Head of caudate nucleus (tissue), 42 donors: ENCODE measurements around the gene ST3GAL3.
A peak's percentile ranks its signal among the peaks of the same experiment; 100 is the strongest.
"Not testable (repeated sequence)": the region's sequence is repeated elsewhere in the genome, so short reads cannot be mapped to it uniquely, and the experiment has no call there.

ENCODE experiments used
- DNase-seq, 42 donors: peaks; one replicate each; pipeline versions ENCODE4 v3.0.0 to v3.0.0-alpha.2; 2020 to 2021; ENCODE audit warnings: mixed read lengths in 7 of 42
- intact Hi-C: fragments of 100-400 bp; cut with DNase I; formaldehyde crosslinking; loops from one replicate; pipeline ENCODE4 v1.15.0; 2022

ST3GAL3 gene

DNA sequence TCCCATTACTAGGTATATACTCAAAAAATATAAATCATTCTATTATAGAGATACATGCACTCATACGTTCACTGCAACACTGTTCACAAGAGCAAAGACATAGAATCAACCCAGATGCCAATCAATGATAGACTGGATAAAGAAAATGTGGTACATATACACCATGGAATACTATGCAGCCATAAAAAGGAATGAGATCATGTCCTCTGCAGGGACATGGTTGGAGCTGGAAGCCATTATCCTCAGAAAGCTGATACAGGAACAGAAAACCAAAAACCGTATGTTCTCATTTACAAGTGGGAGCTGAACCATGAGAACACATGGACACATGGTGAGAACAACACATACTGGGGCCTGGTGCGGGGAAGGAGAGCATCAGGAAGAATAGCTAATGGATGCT is 70.6 kb downstream of the ST3GAL3 start:
- intact Hi-C loops, DNase-seq: not testable (repeated sequence)

DNA sequence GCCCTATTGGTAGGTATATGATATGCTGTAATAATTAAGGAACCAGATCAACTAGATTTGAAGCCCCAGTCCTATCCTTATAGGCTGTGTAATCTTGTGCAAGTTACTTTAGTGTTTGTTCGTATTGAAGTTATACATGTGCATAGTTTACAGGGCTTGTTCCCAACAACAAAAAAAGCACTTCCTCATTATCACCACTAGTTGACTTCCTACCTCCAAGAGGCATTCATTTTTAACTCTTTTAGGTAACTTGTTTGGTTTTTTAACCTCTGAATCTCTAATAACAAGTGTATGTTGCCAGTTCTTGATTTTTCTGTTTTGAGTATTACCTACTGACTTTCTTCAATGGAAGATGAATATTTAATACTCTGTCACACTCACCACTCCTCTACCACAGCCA is 71.9 kb downstream of the ST3GAL3 start:
- DNase-seq: no peak
- intact Hi-C loops: no loop called here

DNA sequence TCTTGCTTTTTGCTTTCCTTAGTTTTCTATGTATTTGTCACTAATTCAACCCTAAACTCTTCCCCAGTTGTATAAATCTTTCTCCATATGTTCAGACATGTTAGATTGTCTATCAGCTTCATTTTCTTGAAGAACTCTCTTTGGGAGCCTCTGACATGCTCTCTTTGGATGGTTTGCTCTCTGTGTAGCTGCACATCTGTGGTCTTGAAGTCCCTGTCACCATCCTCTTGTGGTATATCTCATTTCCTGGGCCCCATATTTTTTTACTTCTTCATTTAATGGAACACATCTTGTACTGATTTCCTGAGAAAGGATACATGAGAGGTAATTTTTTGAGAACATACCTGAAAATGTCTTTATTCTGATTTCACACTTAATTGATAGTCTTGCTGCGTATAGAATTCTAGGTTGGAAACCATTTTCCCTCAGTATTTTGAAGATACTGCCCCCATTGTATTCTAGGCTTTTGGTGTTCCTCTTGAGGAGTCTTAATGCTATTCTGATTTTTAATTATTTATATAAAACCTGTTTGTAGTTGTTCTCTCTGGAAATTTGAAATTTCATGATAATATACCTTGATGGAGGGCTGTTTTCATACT is 72.6 kb downstream of the ST3GAL3 start:
- intact Hi-C loops: no loop called here
- DNase-seq: no peak

DNA sequence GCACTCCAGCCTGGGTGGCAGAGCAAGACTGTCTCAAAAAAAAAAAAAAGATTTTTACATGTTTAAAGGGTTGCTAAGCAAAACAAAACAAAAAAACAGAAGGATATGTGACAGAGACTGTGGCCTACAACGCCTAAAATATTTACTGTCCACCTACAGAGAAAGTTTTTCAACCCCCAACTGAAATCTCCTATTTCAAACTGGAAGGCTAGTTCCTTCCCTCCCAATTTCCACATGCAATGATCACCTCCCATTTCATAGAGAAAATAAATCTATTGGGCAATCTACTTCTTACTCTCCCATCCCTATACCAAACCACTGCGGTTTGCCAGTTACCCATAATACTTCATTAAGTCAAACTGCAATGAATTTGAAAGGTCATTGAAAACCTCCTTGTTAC is 74.2 kb downstream of the ST3GAL3 start:
- no peak for DNase-seq
- intact Hi-C loops: no loop called here

DNA sequence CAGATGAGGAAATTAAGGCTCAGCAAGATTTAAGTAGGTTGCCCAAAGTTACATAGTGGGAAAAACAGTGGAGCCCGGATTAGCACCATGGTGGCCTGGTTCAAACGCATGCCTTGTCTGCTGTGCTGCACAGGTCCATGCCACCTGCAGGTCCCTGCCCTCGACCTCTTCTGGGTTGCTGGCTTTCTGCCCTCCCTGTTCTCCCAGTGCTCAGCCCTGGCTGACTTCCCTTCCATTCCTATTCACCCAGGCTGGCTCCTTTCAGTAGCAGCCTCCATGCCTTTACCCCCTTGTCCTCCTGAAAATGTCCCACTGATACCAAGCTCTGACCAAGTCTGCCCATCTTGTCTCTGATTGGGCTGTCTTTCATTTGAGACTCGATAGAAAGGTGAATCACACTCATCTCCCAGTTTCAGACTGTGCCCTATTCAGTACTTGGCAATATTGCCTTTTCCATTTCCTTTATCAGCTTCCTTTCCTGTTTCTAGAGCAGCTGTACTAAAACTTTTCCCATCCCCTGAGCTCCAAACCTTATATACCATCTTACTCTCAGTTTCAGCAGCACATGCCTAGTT is 75.8 kb downstream of the ST3GAL3 start:
- no peak for DNase-seq
- intact Hi-C loops: no loop called here

DNA sequence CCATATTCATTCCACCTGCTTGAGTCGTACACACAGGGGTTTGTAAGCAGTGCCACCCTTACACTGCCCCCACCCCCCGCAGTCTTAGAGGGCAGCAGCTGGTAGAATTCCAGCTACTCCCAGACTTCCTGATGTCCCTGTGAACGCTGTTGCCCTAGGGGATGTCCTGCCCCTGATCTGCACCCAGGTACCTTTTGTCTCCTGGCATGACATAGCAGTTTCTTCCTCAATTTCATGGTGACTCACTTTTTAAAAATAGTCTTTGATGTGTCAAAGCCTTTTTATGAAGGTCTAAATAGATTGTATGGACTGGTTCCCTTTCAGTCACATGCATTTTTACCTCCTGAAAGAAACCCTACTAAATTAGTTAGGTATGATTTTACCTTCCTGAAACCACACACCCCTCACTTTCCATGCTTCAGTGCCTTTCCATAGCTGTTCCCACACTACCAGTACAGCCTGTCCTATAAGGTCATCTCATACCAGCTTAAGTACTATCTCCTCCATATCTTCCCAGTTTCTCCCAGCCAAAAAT is 76.4 kb downstream of the ST3GAL3 start:
- intact Hi-C loops: no loop called here
- no peak for DNase-seq

DNA sequence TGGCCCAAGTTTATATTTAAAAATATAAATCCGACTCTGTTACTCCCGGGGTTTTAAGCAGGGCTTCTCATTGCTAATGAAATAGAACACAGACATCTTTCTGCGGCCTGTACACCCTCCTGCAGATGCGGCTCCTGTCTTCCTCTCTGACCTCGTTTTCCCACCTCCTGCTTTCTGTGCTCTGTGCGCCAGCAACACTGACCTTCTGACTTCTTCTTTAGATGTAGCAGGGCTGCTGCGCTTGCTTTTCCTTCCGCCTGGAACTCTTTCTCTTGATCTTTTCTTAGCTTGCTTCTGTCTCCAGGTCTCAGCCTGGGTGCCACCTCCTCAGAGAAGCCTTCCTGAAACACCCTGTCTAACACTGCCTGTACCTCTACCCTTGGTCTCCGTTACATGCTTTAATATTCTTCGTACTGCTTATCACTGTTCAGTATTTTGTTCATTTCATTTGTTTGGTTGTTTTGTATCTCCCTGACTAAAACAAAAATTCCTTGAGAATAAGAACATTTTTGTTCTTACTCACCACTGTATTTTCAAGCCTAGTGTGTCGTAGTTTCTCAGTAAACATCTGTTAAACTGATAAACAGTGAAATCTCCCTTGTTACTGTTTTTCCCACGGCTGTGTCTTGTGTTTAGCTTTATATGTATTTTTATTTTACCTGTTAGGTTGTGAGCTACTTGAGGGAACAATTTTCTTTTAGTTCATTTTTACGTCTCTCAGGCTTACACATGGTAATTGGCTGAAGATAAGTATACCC is 79.0 kb downstream of the ST3GAL3 start:
- DNase-seq: no peak
- intact Hi-C loops: no loop called here

DNA sequence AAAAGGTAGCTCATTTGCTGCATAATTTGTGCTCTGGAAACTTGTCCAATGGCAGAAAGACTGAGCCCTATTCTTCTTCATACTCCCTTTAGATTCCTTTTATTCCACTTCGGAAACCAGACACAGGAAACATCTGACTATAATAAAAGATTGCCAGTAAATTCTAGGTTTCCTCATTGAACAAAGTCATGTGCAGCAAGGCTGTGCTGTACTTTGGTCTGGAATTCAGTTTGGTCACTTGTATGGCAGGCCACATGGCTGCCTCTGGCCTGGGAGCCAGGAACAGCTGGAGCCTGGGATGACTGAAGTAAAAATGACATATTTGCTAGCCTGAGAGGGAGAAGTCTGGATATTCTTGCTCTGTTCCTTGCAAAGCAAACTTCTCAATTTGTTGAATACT is 79.6 kb downstream of the ST3GAL3 start:
- DNase-seq: no peak
- intact Hi-C loops: no loop called here

DNA sequence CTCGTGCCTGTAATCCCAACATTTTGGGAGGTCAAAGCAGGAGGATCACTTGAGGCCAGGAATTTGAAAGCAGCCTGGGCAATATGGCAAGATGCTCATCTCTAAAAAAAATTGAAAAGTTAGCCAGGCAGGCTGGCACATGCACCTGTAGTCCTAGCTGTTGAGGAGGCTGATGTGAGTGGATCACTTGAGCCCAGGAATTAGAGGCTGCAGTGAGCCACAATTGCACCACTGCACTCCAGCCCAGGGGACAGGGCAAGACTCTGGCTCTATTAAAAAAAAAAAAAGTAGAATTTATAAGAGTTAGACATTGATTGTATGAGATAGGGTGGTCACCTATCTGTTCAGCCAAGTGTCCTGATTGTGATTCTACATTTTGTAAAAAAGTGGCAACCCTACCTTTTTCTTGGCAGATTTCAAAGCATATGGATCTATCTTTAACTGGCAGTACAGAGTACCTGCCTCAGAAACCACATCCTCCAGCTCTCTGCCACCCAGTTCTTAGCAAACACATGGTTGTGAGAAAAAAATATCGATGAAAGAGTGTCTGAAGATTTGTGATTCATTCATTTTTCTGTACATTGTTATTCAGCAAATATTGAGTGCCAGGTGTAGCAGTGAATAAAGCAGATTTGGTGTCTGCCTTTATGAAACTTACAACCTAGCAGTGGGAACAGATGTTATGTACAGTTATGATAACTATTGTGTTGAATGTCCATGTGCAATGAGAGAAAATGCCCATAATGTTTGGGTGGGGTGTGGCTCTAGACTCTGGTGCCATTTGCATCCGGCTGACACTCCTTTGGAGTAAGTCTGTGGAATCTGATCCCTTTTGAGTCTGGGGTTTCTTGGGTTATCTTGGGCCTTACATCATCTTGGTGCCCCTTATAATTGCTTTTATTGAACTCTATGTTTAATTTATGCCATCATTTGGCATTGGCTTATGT is 82.5 kb downstream of the ST3GAL3 start:
- intact Hi-C loops: no loop called here
- DNase-seq: no peak

DNA sequence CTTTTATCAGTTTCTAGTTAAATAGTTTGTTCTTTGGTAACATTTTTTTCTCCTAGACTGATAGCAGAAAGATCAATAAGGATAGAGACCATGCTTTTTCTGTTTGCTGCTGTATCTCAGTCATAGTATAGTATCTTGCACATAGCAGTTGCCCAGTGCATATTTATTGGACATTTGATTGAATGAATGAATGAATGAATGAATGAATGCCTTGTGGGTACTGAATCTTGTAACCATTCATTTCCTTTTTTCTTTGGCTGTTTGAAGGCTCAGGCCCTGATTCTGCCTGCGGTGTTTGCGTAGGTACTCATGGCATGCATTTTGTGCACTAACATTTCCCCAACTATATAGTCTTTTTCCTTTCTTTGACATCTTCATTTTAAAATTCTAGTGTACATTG is 83.9 kb downstream of the ST3GAL3 start:
- intact Hi-C loops: no loop called here

DNA sequence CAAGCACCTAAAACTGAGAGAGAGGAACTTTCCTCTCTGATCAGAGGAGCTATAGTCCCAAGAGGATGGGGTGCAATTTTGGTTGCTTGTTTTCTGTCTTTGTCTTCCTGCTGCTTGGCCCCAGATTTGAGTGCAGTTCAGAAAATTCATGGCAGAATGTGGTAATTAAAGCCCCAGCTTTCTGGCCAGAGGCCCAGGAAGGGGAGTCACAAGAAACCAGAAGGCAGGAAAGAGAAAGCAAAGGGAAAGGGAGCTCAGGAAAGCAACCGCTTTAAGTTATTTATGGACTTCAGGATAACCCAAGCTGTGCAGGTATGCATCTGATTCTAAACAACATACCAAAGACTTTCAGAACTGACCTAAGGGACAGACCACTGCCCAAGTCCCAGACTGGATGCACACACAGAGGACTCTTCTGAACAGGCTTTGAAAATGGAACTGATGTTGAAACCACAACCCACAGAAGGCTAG is 88.8 kb downstream of the ST3GAL3 start:
- peak in 15 of 42 donors; percentile 3 to 48 (median 20) for DNase-seq
- intact Hi-C loops: no loop called here

More for the DNA sequence above, 83.9 kb downstream of the ST3GAL3 start:
- no peak for DNase-seq

DNA sequence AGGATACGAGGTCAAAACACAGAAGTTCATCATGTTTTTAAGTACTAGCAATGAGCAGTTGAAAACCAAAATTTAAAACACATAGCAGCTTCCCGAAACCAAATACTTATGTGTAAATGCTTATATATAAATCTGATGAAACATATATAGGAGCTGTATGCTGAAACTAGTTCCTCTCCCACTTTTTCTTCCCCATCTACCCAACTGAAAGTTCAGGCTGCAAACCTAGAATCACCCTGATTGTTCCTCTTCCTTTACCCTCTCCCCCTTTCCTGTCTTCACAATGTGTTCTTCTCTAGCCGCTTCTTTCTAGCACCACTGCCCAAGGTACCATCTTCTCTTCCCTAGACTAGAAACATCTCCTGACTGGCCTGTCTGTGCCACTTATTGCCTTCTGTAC is 90.6 kb downstream of the ST3GAL3 start:
- no peak for DNase-seq
- intact Hi-C loops: no loop called here

DNA sequence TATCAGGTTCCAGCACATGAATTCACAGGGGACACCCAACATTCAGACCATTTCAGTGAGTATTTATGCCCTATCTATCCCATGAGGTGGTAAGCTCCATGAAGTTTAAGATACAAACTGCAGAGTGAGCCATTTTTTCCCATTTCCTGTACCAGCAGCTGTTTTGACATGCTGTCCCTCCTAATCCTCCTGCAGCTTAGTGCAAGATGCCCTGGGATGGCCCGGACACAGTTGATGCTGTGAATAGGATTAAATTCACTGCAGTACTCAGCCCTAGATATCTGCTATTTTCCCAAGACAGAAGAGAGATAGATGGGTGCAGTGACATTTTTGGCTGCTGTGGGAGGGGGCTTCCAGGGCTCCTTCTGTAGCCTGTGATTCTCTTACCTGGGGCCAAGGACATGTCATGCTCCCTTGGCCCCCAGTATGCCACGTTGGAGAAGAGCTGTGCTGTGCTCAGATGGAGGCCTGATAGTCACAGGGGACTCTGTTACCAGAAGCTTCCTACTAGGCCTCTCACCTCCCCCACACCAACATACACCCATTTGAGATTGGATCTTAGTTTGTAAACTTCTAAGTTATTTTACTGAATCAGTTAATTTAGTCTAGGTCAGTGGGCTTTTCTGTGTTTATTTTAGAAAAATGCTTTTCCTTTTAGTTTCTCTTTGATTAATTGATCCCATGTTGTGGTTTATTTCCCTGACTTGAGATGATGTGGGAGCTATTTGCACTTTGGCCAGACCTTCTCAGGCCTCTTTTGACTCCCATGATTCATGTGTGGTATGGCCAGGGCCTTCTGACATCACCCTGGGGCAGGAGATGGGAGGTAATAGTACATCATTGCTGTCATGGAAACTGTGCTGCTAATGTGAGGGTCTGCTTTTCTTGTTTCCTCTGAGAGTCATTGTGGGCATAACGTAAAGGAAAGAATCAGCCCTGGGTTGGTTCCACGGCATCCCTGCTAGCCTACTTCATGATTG is 92.6 kb downstream of the ST3GAL3 start:
- DNase-seq: no peak
- intact Hi-C loops: no loop called here

DNA sequence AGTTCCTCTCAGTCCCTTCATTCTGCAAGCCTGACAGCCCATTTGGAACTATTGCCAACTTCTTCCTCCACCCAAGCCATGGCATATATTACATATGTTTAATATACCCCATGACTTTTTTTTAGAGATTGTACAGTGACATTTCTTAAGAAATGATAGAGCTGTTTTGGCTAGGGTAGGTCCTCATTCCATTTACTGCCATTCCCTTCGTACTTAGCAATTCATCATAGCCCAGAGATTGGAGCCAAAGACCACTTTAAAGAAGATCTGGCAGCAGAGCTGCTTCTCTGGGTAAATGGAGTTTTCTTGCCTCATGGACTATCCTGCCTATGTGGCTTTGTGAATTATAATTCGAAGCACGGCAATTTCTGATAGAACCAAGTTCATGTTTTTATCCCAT is 93.4 kb downstream of the ST3GAL3 start:
- no peak for DNase-seq
- intact Hi-C loops: no loop called here

DNA sequence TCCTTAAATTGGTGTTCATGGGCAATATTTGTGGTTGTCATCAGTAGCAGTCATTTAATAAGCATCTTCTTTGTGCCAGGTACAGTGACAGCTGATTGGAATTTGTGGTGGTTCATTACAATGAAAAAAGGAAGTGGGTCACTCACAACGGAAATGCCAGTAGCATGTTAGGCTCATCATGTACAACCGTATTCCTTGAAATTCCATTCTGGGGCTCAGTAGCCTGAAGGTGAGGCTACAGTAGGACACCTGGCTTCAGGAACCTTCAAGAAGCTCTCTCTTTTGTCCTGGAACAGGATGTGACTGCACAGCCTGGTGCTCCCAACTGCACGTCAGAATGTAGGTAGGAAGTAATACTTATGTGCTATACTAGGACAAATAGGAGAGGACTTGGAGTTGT is 93.9 kb downstream of the ST3GAL3 start:
- no peak for DNase-seq
- intact Hi-C loops: no loop called here

DNA sequence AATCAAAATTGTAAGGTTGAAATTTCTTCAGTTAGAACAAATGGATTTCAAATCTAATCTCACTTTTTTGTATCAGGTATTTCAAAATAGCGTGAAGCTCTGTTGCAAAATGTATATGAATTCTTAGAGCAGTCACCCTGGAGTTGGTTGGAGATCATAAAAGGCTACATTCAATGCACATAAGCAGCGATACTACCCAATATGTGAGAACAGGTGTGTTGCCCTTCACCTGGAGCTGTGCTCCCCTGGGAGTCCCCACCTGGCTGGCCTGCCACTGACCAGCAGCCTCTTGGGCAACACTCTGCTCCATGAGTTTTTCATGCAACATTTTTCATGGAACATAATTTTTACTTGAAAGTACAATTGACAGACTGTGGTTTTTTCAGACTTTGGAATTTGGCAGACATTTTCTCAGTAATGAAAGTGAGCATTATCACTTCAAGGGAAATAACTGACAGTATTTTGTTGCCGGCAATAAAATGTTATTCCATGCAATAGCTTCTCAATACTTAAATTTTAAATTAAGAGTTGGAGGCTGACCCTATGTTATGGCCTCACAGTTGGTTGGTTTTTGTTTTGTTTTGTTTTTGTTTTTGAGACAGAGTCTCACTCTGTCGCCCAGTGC is 95.1 kb downstream of the ST3GAL3 start:
- no peak for DNase-seq
- intact Hi-C loops: no loop called here

DNA sequence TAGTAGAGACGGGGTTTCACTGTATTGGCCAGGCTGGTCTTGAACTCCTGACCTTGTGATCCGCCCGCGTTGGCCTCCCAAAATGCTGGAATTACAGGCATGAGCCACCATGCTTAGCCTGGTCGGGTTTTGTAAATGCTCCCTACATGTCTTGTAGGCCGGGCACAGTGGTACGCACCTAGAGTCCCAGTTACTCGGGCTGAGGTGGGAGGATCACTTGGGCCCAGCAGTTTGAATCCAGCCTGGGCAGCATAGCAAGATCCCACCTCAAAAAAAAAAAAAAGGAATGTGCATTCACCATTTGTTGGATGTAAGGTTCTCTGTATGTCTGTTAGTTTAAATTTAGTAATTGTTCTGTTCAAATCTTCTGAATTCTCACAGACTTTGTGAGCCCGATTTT is 95.8 kb downstream of the ST3GAL3 start:
- intact Hi-C loops: no loop called here
- DNase-seq: no peak

DNA sequence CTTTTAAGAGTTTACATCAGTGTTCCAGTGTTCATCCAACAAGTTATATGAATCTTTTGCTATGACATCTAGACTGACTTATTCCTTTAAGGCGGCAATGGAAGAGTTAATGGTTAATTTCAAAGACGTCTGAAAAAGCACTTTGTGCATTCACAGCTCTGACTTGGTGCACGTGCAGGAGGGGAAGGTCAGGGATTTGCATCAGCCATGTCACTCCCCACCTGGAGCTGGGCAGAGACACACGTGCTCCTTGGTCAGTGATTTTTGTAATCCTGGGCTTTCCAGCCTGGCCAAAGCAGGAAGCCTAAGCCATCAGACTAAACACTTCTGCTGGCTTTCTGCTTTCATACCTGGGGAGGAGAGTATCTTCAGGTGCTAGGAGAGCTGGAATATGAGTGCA is 96.3 kb downstream of the ST3GAL3 start:
- intact Hi-C loops: no loop called here
- DNase-seq: no peak
